H9 (cell line): ENCODE results near the gene TSPYL1. TPM values are rescaled to one million over a fixed set of nuclear protein-coding genes. Genes with fewer than 3 reads are reported as not detected.

Experiments
- DNase-seq: peaks from one replicate; pipeline ENCODE4 v3.0.0-alpha.2; 2017
- H2AFZ ChIP-seq: one replicate; pipeline ENCODE4 v1.6.1; 2013; ENCODE audit warnings: mild to moderate bottlenecking, low read length, control low read depth, moderate library complexity
- H2AK5ac ChIP-seq: 2 replicates; pipeline ENCODE4 v1.6.1; 2013; ENCODE audit warnings: low read length, control low read depth, mixed read lengths; ENCODE audit not compliant: insufficient read length
- H2BK120ac ChIP-seq: one replicate; pipeline ENCODE4 v1.6.1; 2013; ENCODE audit warnings: low read depth, mild to moderate bottlenecking, low read length, control low read depth, inconsistent platforms; ENCODE audit not compliant: poor library complexity, severe bottlenecking
- H2BK12ac ChIP-seq: 2 replicates; pipeline ENCODE4 v1.6.1; 2013; ENCODE audit warnings: low read length, control low read depth, mixed read lengths, low read depth; ENCODE audit not compliant: insufficient read length
- H2BK15ac ChIP-seq: 2 replicates; pipeline ENCODE4 v1.6.1; 2013; ENCODE audit warnings: low read depth, low read length, control low read depth
- H2BK20ac ChIP-seq: one replicate; pipeline ENCODE4 v1.6.1; 2013; ENCODE audit warnings: low read depth, mild to moderate bottlenecking, low read length, control low read depth, inconsistent platforms; ENCODE audit not compliant: poor library complexity, severe bottlenecking
- H2BK5ac ChIP-seq: 2 replicates; pipeline ENCODE4 v1.6.1; 2013; ENCODE audit warnings: low read length, control low read depth, mixed read lengths; ENCODE audit not compliant: insufficient read length
- H3K14ac ChIP-seq: 2 replicates; pipeline ENCODE4 v1.6.1; 2013; ENCODE audit warnings: low read length, control low read depth; ENCODE audit not compliant: insufficient read depth
- H3K18ac ChIP-seq: 2 replicates; pipeline ENCODE4 v1.6.1; 2013; ENCODE audit warnings: low read depth, mild to moderate bottlenecking, mixed read lengths, low read length, control low read depth; ENCODE audit not compliant: insufficient read length
- H3K23ac ChIP-seq: 2 replicates; pipeline ENCODE4 v1.6.1; 2013; ENCODE audit warnings: low read length, control low read depth, mixed read lengths, low read depth; ENCODE audit not compliant: insufficient read length
- H3K23me2 ChIP-seq: 2 replicates; pipeline ENCODE4 v1.6.1; 2013; ENCODE audit warnings: low read depth, mild to moderate bottlenecking, mixed read lengths, low read length, control low read depth; ENCODE audit not compliant: insufficient read length, poor library complexity, severe bottlenecking
- H3K27ac ChIP-seq: 2 replicates; pipeline ENCODE4 v1.5.1; 2013; ENCODE audit warnings: low read length, control low read depth, mixed read lengths, low read depth; ENCODE audit not compliant: insufficient read length
- H3K27me3 ChIP-seq: 2 replicates; pipeline ENCODE4 v1.6.1; 2013; ENCODE audit warnings: low read length, control low read depth, inconsistent platforms; ENCODE audit not compliant: insufficient read depth
- H3K4ac ChIP-seq: 2 replicates; pipeline ENCODE4 v1.6.1; 2013; ENCODE audit warnings: low read depth, mild to moderate bottlenecking, control low read depth, inconsistent platforms, low read length, moderate library complexity
- H3K4me1 ChIP-seq: 2 replicates; pipeline ENCODE4 v1.6.1; 2013; ENCODE audit warnings: low read length, control low read depth, inconsistent platforms; ENCODE audit not compliant: insufficient read depth
- H3K4me2 ChIP-seq: 2 replicates; pipeline ENCODE4 v1.6.1; 2013; ENCODE audit warnings: low read length, control low read depth, mixed read lengths; ENCODE audit not compliant: insufficient read length, insufficient read depth
- H3K56ac ChIP-seq: 2 replicates; pipeline ENCODE4 v1.6.1; 2013; ENCODE audit warnings: low read depth, mild to moderate bottlenecking, mixed read lengths, low read length, control low read depth; ENCODE audit not compliant: insufficient read length
- H3K79me1 ChIP-seq: 2 replicates; pipeline ENCODE4 v1.6.1; 2013; ENCODE audit warnings: low read depth, mild to moderate bottlenecking, moderate library complexity, low read length, control low read depth, inconsistent platforms; ENCODE audit not compliant: insufficient read depth, poor library complexity, severe bottlenecking
- H3K79me2 ChIP-seq: 2 replicates; pipeline ENCODE4 v1.6.1; 2013; ENCODE audit warnings: low read length, control low read depth, inconsistent platforms; ENCODE audit not compliant: insufficient read depth
- H3K9ac ChIP-seq: 2 replicates; pipeline ENCODE4 v1.6.1; 2013; ENCODE audit warnings: low read length, control low read depth, mixed read lengths; ENCODE audit not compliant: insufficient read length; ENCODE audit errors: extremely low read depth
- H3K9me3 ChIP-seq: one replicate; pipeline ENCODE4 v1.6.1; 2013; ENCODE audit warnings: low read depth, low read length, inconsistent platforms; ENCODE audit not compliant: control insufficient read depth
- H3T11ph ChIP-seq: one replicate; pipeline ENCODE4 v1.6.1; 2013; ENCODE audit warnings: mild to moderate bottlenecking, low read length, control low read depth, inconsistent platforms
- H4K20me1 ChIP-seq: one replicate; pipeline ENCODE4 v1.6.1; 2013; ENCODE audit not compliant: control insufficient read depth, insufficient read length, insufficient read depth
- H4K5ac ChIP-seq: 2 replicates; pipeline ENCODE4 v1.6.1; 2013; ENCODE audit warnings: low read depth, mild to moderate bottlenecking, mixed read lengths, low read length, control low read depth; ENCODE audit not compliant: insufficient read length
- H4K8ac ChIP-seq: replicated peaks from 2 replicates; pipeline ENCODE4 v1.6.1; 2013; ENCODE audit warnings: low read length, control low read depth, mixed read lengths, low read depth; ENCODE audit not compliant: insufficient read length
- H4K91ac ChIP-seq: 2 replicates; pipeline ENCODE4 v1.6.1; 2013; ENCODE audit warnings: low read depth, mild to moderate bottlenecking, moderate library complexity, mixed read lengths, low read length, control low read depth; ENCODE audit not compliant: insufficient read length
- H3K27ac Mint-ChIP-seq, 3 experiments: 2 replicates in 2 of 3; 3 replicates in 1 of 3; pipeline ENCODE4 v1.8.0; 2020 to 2021; ENCODE audit warnings: mixed read lengths in 3 of 3, mild to moderate bottlenecking in 1 of 3, moderate library complexity in 1 of 3
- H3K27me3 Mint-ChIP-seq: 2 replicates; pipeline ENCODE4 v1.8.0; 2021; ENCODE audit warnings: low read depth, mild to moderate bottlenecking, moderate library complexity, mixed read lengths
- H3K36me3 Mint-ChIP-seq, 3 experiments: 2 replicates in 2 of 3; 3 replicates in 1 of 3; pipeline ENCODE4 v1.8.0; 2020 to 2021; ENCODE audit warnings: low read depth in 3 of 3, mixed read lengths in 3 of 3; ENCODE audit not compliant: insufficient read depth in 1 of 3
- H3K4me1 Mint-ChIP-seq, 2 experiments: 2 replicates each; pipeline ENCODE4 v1.8.0; 2020; ENCODE audit warnings: mixed read lengths in 2 of 2
- H3K4me3 Mint-ChIP-seq, 2 experiments: 2 replicates in 1 of 2; 3 replicates in 1 of 2; pipeline ENCODE4 v1.8.0; 2020 to 2021; ENCODE audit warnings: mild to moderate bottlenecking in 2 of 2, mixed read lengths in 2 of 2, moderate library complexity in 1 of 2
- H3K9me3 Mint-ChIP-seq, 2 experiments: 2 replicates in 1 of 2; 3 replicates in 1 of 2; pipeline ENCODE4 v1.8.0; 2020; ENCODE audit warnings: mild to moderate bottlenecking in 2 of 2, mixed read lengths in 2 of 2, moderate library complexity in 1 of 2
- CTCF ChIP-seq: fragments of 200-600 bp; sonication (generic); conservative IDR thresholded peaks from 3 replicates; pipeline ENCODE4 v1.8.0; 2021; ENCODE audit warnings: antibody characterized with exemption, mild to moderate bottlenecking
- WGBS: extraction: QIAGEN DNeasy Blood & Tissue Kit; methylation state at CpG from one replicate; pipeline ENCODE4 v1.1.7; 2013; ENCODE audit warnings: missing lambda C conversion rate, low lambda C conversion rate, mixed read lengths; ENCODE audit not compliant: insufficient read length; ENCODE audit errors: extremely low coverage; 5-methylcytosine and 5-hydroxymethylcytosine counted together
- total RNA-seq: library from RNA; stranded (reverse); gene quantifications from 2 replicates; pipeline ENCODE4 v1.2.1, GENCODE V29; 2021

The TSPYL1 gene
- total RNA-seq, 1 experiment from 2014 or later, result 75.3 TPM

DNA sequence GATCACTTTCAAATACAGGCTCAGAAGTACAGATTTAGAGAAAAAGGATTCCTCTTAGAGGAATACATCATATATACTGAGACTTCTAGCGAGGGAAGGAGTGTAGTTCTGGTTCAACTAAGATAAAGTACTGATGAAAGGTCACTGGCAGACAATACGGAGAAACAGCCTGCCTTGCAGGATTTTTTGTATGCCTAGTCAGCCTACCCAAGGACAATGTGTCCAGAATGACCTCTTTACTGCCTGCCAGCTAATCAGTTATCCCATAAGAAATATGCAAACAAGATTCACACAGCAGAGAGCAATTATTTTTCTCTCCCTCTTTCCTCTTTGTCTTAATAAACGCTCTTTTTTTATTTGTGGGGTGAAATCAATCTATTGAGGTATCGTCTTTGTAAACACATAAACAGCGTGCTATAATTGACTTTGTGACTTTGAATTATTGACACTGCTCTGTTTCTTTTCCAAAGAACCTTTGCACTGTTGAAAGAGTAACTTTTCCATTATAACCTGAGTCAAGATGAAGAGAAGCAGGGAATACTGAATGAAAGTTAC lies 24.4 kb downstream of the TSPYL1 start:
- H3K56ac ChIP-seq, result no peak overlapping the region
- no peak overlapping the region for H3K4me3 Mint-ChIP-seq
- H3K4ac ChIP-seq, result no peak overlapping the region
- no peak overlapping the region for H2BK20ac ChIP-seq
- no peak overlapping the region for H4K8ac ChIP-seq
- H3K79me2 ChIP-seq, result peaks cover 3% of the 10 kb centered on the region; the same call in 1 of the 2 replicates
- no peaks in the 10 kb centered on the region for H3K9me3 ChIP-seq
- H3K4me1 Mint-ChIP-seq, result peaks cover 21 to 22% of the 10 kb centered on the region in 2 experiments
- no peak overlapping the region for H4K5ac ChIP-seq
- no peak overlapping the region for H2AFZ ChIP-seq
- DNase-seq, result no peak
- H3K27me3 ChIP-seq, result no peaks in the 10 kb centered on the region
- no CpG with 5 or more reads among the region's 5 CpGs for WGBS
- H3K36me3 Mint-ChIP-seq, result peaks cover 4 to 12% (median 6%) of the 10 kb centered on the region in 3 experiments; a peak in 4 of 7 replicates
- TF ChIP-seq CTCF, result no peak
- no peak overlapping the region for H3K27ac Mint-ChIP-seq
- no peak overlapping the region for H2BK15ac ChIP-seq
- no peaks in the 10 kb centered on the region for H3K27me3 Mint-ChIP-seq
- no peak overlapping the region for H3K4me2 ChIP-seq
- no peaks in the 10 kb centered on the region for H4K20me1 ChIP-seq
- no peak overlapping the region for H2BK12ac ChIP-seq
- no peak overlapping the region for H3K27ac ChIP-seq
- no peak overlapping the region for H4K91ac ChIP-seq
- H3K9ac ChIP-seq, result no peak overlapping the region
- H2BK5ac ChIP-seq, result no peak overlapping the region
- H3K23ac ChIP-seq, result no peak overlapping the region
- no peak overlapping the region for H3K14ac ChIP-seq
- peaks cover 9% of the 10 kb centered on the region for H3K23me2 ChIP-seq
- H3K18ac ChIP-seq, result no peak overlapping the region
- no peak overlapping the region for H2BK120ac ChIP-seq
- H2AK5ac ChIP-seq, result no peak overlapping the region
- no peaks in the 10 kb centered on the region for H3K9me3 Mint-ChIP-seq
- H3K4me1 ChIP-seq, result peaks cover 10% of the 10 kb centered on the region; the same call in 1 of the 2 replicates
- H3T11ph ChIP-seq, result no peak overlapping the region
- no peaks in the 10 kb centered on the region for H3K79me1 ChIP-seq
